Testis (tissue), 3 donors: ENCODE data around the gene ZBTB4. TPM values are rescaled to one million over a fixed set of nuclear protein-coding genes. Genes with fewer than 3 reads are reported as not detected.

ENCODE experiments used
- DNase-seq: peaks from one replicate; pipeline ENCODE4 v3.0.0-alpha.2; 2019
- H3K27ac ChIP-seq, 2 donors: fragments of 200-600 bp; sonication (generic); one replicate each; pipeline ENCODE4 v1.5.1; 2019
- H3K27me3 ChIP-seq: fragments of 200-600 bp; sonication (generic); one replicate; pipeline ENCODE4 v1.5.1; 2019
- H3K36me3 ChIP-seq: fragments of 200-600 bp; sonication (generic); one replicate; pipeline ENCODE4 v1.5.1; 2017; ENCODE audit warnings: low read depth; ENCODE audit errors: missing control alignments
- H3K4me1 ChIP-seq: fragments of 200-600 bp; sonication (generic); one replicate; pipeline ENCODE4 v1.5.1; 2019
- H3K4me3 ChIP-seq, 2 donors: fragments of 200-600 bp; sonication (generic); one replicate each; pipeline ENCODE4 v1.5.1; 2017 to 2019
- H3K9me3 ChIP-seq: fragments of 200-600 bp; sonication (generic); one replicate; pipeline ENCODE4 v1.5.1; 2017
- POLR2A ChIP-seq: fragments of 450-650 bp; IDR thresholded peaks from one replicate; pipeline ENCODE4 v1.6.1; 2017; ENCODE audit warnings: antibody characterized with exemption, mild to moderate bottlenecking, moderate library complexity
- WGBS, 2 donors: methylation state at CpG; one replicate each; pipeline ENCODE4 v1.1.5; 2018; 5-methylcytosine and 5-hydroxymethylcytosine counted together
- intact Hi-C: fragments of 100-400 bp; cut with DNase I; formaldehyde crosslinking; loops from one replicate; pipeline ENCODE4 v1.15.1; 2023; ENCODE audit warnings: low total_unique reads
- polyA plus RNA-seq: library from polyadenylated mRNA; stranded (reverse); fragments of 350-450 nt; fragmentation: Illumina TruSeq; extraction: RNeasy Lipid Tissue Mini Kit (QIAGEN cat#74804); gene quantifications from one replicate; pipeline ENCODE4 v1.2.3, GENCODE V29; 2014; ENCODE audit warnings: low read depth, low replicate concordance; ENCODE audit not compliant: insufficient read depth
- total RNA-seq, 2 donors: library from RNA; depleted of rRNA; stranded (reverse); fragments of >200 nt; gene quantifications; one replicate each; pipeline ENCODE4 v1.2.3, GENCODE V29; 2016
- TF ChIP-seq, protein P1 (sequence below), 3 experiments: fragments of 450-650 bp in 2 of 3; fragments of 200-600 bp in 1 of 3; sonication (generic) in 1 of 3; IDR thresholded peaks; one replicate each; pipeline ENCODE4 v1.5.1; 2016 to 2019; ENCODE audit warnings: antibody characterized with exemption in 3 of 3, mild to moderate bottlenecking in 2 of 3, moderate library complexity in 1 of 3

The ZBTB4 gene
- total and polyA plus RNA-seq, 3 donors from 2014 or later = 34.0 to 43.4 (median 39.5) TPM

- intact Hi-C loops = no loop called here
- 90 to 93% methylated on average over 14 to 20 of the region's 20 CpGs for WGBS, 2 donors
- peaks cover 12% of the 10 kb centered on the region for H3K36me3 ChIP-seq
These were observed 22.9 kb upstream of the ZBTB4 start for GRCh38 chr17:7502171-7502847.

DNA sequence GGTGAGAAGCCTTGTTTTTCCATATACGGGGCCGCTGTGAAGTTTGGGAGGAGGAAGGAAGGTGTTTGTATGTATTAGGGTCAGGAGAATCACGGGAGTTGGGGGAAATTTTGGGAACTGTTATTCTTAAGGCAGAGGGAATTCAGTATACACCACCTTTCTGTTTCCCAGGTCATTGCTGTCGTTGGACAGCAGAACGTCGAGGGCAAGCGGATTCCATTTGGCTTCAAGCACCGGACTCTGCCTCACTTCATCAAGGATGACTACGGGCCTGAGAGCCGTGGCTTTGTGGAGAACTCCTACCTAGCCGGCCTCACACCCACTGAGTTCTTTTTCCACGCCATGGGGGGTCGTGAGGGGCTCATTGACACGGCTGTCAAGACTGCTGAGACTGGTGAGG is 22.3 kb upstream of the ZBTB4 start:
- intact Hi-C loops = no loop called here
- no peak for TF ChIP-seq POLR2A
- TF ChIP-seq, protein P1, sequence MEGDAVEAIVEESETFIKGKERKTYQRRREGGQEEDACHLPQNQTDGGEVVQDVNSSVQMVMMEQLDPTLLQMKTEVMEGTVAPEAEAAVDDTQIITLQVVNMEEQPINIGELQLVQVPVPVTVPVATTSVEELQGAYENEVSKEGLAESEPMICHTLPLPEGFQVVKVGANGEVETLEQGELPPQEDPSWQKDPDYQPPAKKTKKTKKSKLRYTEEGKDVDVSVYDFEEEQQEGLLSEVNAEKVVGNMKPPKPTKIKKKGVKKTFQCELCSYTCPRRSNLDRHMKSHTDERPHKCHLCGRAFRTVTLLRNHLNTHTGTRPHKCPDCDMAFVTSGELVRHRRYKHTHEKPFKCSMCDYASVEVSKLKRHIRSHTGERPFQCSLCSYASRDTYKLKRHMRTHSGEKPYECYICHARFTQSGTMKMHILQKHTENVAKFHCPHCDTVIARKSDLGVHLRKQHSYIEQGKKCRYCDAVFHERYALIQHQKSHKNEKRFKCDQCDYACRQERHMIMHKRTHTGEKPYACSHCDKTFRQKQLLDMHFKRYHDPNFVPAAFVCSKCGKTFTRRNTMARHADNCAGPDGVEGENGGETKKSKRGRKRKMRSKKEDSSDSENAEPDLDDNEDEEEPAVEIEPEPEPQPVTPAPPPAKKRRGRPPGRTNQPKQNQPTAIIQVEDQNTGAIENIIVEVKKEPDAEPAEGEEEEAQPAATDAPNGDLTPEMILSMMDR (IDR thresholded peaks at IDR 0.05) = no peak
- no peaks in the 10 kb centered on the region for H3K9me3 ChIP-seq

More at GRCh38 chr17:7502171-7502847, 22.9 kb upstream of the ZBTB4 start:
- no peaks in the 10 kb centered on the region for H3K27me3 ChIP-seq
- no peak overlapping the region for H3K27ac ChIP-seq
- TF ChIP-seq, protein P1 (IDR thresholded peaks at IDR 0.05) = no peak
- no peak for TF ChIP-seq POLR2A
- DNase-seq = no peak
- H3K4me3 ChIP-seq = no peak overlapping the region
- H3K9me3 ChIP-seq = no peaks in the 10 kb centered on the region
- no peaks in the 10 kb centered on the region for H3K4me1 ChIP-seq

GRCh38 chr17:7499161-7499560 is 19.7 kb upstream of the ZBTB4 start:
- H3K4me1 ChIP-seq = no peaks in the 10 kb centered on the region
- no peak overlapping the region for H3K4me3 ChIP-seq
- no peak overlapping the region for H3K27ac ChIP-seq
- intact Hi-C loops = no loop called here
- no peaks in the 10 kb centered on the region for H3K9me3 ChIP-seq
- H3K36me3 ChIP-seq = peaks cover 12% of the 10 kb centered on the region
- H3K27me3 ChIP-seq = no peaks in the 10 kb centered on the region
- no peak for DNase-seq
- WGBS, 2 donors = 71 to 84% methylated on average over 5 to 11 of the region's 11 CpGs
- no peak for TF ChIP-seq POLR2A
- TF ChIP-seq, protein P1 (IDR thresholded peaks at IDR 0.05) = no peak

More for the DNA sequence above, 22.3 kb upstream of the ZBTB4 start:
- H3K4me3 ChIP-seq = no peak overlapping the region
- no peak overlapping the region for H3K27ac ChIP-seq
- H3K4me1 ChIP-seq = no peaks in the 10 kb centered on the region
- H3K36me3 ChIP-seq = peaks cover 12% of the 10 kb centered on the region
- WGBS, 2 donors = 76 to 81% methylated on average over 9 to 14 of the region's 14 CpGs
- no peaks in the 10 kb centered on the region for H3K27me3 ChIP-seq
- no peak for DNase-seq

- Histone ChIP-seq H3K36me3 (peaks cover 8% of the 10 kb centered on the region), H3K27me3 (no peaks in the 10 kb centered on the region), H3K9me3 (no peaks in the 10 kb centered on the region), H3K4me3 (no peak overlapping the region), H3K4me1 (no peaks in the 10 kb centered on the region), H3K27ac (no peak overlapping the region)
- TF ChIP-seq, protein P1 (IDR thresholded peaks at IDR 0.05) = no peak
- no peak for TF ChIP-seq POLR2A
- no peak for DNase-seq
- intact Hi-C loops = no loop called here
- 90% methylated on average over 12 to 14 of the region's 14 CpGs for WGBS, 2 donors
These were observed 18.2 kb upstream of the ZBTB4 start for GRCh38 chr17:7497636-7498035.

DNA sequence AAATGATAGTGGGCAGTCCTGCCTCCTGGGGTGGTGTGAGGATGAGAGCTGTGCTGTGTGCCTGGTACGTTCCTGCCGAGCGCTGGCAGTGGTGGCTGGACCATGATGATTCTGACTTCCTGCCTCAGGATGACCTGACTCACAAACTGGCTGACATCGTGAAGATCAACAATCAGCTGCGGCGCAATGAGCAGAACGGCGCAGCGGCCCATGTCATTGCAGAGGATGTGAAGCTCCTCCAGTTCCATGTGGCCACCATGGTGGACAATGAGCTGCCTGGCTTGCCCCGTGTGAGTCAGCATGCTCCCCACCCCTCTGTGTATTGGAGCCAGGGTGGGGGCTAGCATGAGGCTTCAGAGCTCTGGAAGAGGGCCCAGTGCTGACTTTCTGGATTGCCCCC is 17.8 kb upstream of the ZBTB4 start:
- no peaks in the 10 kb centered on the region for H3K4me1 ChIP-seq
- no peaks in the 10 kb centered on the region for H3K9me3 ChIP-seq
- H3K27me3 ChIP-seq = no peaks in the 10 kb centered on the region
- 92 to 94% methylated on average over 8 to 10 of the region's 10 CpGs for WGBS, 2 donors
- no peak for TF ChIP-seq POLR2A
- TF ChIP-seq, protein P1 (IDR thresholded peaks at IDR 0.05) = no peak
- peaks cover 8% of the 10 kb centered on the region for H3K36me3 ChIP-seq
- no peak for DNase-seq
- no peak overlapping the region for H3K27ac ChIP-seq
- intact Hi-C loops = no loop called here
- no peak overlapping the region for H3K4me3 ChIP-seq
